Psoas muscle (tissue), 8 donors: ENCODE measurements around the gene EIF4A3. TPM values are rescaled to one million over a fixed set of nuclear protein-coding genes. Genes with fewer than 3 reads are reported as not detected.

Source experiments
- ATAC-seq, 4 donors: fragments of 200-7000 bp; cut with Tn5 transposase; one replicate each; pipeline ENCODE4 v1.9.1; 2020; ENCODE audit warnings: moderate library complexity in 3 of 4, mild to moderate bottlenecking in 2 of 4
- DNase-seq, 2 donors: peaks; one replicate each; pipeline ENCODE4 v3.0.0-alpha.2; 2020
- H3K27ac ChIP-seq: fragments of 200-600 bp; one replicate; pipeline ENCODE4 v1.8.0; 2022
- H3K27me3 ChIP-seq, 3 donors: fragments of 200-600 bp in 1 of 3; one replicate each; pipeline versions ENCODE4 v1.6.1 to v1.8.0; 2013 to 2022; ENCODE audit warnings: low read length in 2 of 3, mild to moderate bottlenecking in 2 of 3, moderate library complexity in 1 of 3; ENCODE audit not compliant: insufficient read depth in 3 of 3
- H3K36me3 ChIP-seq, 2 donors: fragments of 200-600 bp in 1 of 2; one replicate each; pipeline versions ENCODE4 v1.6.1 to v1.8.0; 2013 to 2022; ENCODE audit warnings: low read depth in 1 of 2, mild to moderate bottlenecking in 1 of 2, moderate library complexity in 1 of 2; ENCODE audit not compliant: insufficient read depth in 1 of 2
- H3K4me1 ChIP-seq: fragments of 200-600 bp; one replicate; pipeline ENCODE4 v1.8.0; 2022
- H3K4me3 ChIP-seq: fragments of 200-600 bp; one replicate; pipeline ENCODE4 v1.8.0; 2022; ENCODE audit warnings: mild to moderate bottlenecking
- H3K9me3 ChIP-seq: fragments of 200-600 bp; one replicate; pipeline ENCODE4 v1.8.0; 2022
- WGBS, 3 donors: extraction: QIAGEN DNeasy Blood & Tissue Kit; methylation state at CpG; one replicate each; pipeline versions ENCODE4 v1.1.6 to v1.1.7; 2013; 5-methylcytosine and 5-hydroxymethylcytosine counted together
- intact Hi-C, 2 donors: fragments of 100-400 bp; cut with DNase I; formaldehyde crosslinking; loops; one replicate each; pipeline versions ENCODE4 v1.11.0 to v1.14.2; 2022
- polyA plus RNA-seq, 3 donors: library from polyadenylated mRNA; stranded (reverse); fragments of 200-250 nt; gene quantifications; one replicate each; pipeline ENCODE4 v1.2.3, GENCODE V29; 2013
- total RNA-seq, 4 donors: library from RNA; stranded (reverse); fragmentation: NEBNext Ultra II Directional in 2 of 4; extraction: Animal tissue kit (Norgen Biotek cat#: 25700) in 2 of 4; gene quantifications; one replicate each; pipeline versions ENCODE4 v1.2.1 to v1.2.4, GENCODE V29; 2021 to 2023
- TF ChIP-seq, protein P1 (sequence below): fragments of 200-600 bp; IDR thresholded peaks from one replicate; pipeline ENCODE4 v1.8.0; 2022; ENCODE audit warnings: antibody characterized with exemption
- donor health status: healthy with polysubstance abuse.
- donor health status: DM: no; HTN: no; CAD: no; lungs with moderate emphysema.
- donor health status: Bipolar disorder and iron deficiency.
- donor health status: healthy.
- donor health status: DM: yes; HTN: yes; CAD: no.
- donor health status: DM: no; HTN: no; CAD: no.
- donor health status: DM: no; HTN: no; CAD: no.
- donor health status: DM: yes; HTN: yes; CAD: no.

The EIF4A3 gene
- total and polyA plus RNA-seq, 7 donors, result 26.7 to 77.0 (median 36.0) TPM

DNA sequence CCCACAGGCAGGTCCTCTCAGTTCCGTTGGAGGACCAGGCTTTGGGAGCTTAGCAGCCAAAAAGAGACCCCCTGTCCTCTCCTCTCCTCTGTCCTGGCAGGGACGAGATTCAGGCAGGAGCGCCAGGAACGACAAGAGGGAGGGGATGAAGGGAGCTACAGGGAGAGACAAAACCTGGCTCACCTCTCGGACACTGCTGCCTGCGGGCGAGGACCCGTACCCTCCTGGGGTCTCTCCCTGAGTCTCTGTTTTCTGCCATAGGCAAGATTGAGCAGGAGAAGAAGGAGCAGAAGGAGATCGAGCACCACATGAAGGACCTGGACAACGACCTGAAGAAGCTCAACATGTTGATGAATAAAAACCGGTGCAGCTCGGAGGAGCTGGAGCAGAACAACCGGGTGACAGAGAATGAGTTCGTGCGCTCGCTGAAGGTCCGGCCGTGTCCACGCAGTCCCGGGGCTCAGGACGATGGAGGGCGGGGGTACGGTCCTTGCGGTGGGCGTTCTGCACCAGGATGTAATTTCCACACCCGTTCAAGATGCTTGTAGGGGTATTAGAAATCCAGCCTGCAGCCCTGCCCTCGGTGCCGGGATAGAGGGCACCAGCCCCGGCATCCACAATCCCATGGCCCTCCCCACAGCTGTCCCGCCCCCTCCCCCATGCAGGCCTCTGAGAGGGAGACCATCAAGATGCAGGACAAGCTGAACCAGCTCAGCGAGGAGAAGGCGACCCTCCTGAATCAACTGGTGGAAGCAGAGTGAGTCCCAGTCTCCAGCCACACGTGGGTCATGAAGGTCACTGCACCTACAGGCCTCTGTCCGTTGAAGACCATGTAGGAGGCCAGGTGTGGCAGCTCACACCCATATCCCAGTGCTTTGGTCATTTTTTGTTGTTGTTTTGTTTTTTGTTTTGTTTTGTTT lies 59.3 kb downstream of the EIF4A3 start:
- Histone ChIP-seq H3K9me3 (no peaks in the 10 kb centered on the region), H3K27ac (no peak overlapping the region), H3K4me3 (no peak overlapping the region), H3K4me1 (no peaks in the 10 kb centered on the region), H3K27me3 (no peaks in the 10 kb centered on the region), H3K36me3 (no peaks in the 10 kb centered on the region)
- TF ChIP-seq, protein P1, sequence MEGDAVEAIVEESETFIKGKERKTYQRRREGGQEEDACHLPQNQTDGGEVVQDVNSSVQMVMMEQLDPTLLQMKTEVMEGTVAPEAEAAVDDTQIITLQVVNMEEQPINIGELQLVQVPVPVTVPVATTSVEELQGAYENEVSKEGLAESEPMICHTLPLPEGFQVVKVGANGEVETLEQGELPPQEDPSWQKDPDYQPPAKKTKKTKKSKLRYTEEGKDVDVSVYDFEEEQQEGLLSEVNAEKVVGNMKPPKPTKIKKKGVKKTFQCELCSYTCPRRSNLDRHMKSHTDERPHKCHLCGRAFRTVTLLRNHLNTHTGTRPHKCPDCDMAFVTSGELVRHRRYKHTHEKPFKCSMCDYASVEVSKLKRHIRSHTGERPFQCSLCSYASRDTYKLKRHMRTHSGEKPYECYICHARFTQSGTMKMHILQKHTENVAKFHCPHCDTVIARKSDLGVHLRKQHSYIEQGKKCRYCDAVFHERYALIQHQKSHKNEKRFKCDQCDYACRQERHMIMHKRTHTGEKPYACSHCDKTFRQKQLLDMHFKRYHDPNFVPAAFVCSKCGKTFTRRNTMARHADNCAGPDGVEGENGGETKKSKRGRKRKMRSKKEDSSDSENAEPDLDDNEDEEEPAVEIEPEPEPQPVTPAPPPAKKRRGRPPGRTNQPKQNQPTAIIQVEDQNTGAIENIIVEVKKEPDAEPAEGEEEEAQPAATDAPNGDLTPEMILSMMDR, result no peak
- DNase-seq (no peak), ATAC-seq (no peak)
- intact Hi-C loops, result no loop called here
- WGBS, 3 donors, result 81 to 84% (median 83%) methylated on average over 33 to 34 of the region's 34 CpGs

DNA sequence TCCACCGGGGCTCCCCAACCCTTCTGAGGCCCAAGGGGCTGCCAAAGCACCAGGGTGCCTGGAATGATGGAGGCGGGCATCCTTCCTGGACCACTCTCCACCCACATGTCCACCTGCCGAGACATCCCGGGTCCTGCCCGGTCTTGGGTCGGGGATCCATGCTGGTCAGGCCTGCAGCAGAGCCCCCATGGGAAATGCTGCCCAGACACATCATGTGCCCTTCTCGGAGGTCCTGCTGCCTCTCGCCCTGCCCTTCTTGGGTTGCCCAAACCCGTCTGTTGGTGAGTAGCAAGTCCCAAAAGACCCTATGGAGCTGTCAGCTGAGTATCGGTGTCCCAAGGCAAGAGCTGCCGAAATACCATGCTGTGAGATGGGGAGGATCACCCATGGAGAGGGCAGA lies 60.3 kb downstream of the EIF4A3 start:
- TF ChIP-seq, protein P1, result no peak
- DNase-seq (no peak), ATAC-seq (no peak)
- intact Hi-C loops, result no loop called here
- Histone ChIP-seq H3K4me1 (no peaks in the 10 kb centered on the region), H3K4me3 (no peak overlapping the region), H3K27ac (no peak overlapping the region), H3K27me3 (no peaks in the 10 kb centered on the region), H3K36me3 (no peaks in the 10 kb centered on the region), H3K9me3 (no peaks in the 10 kb centered on the region)
- WGBS, 3 donors, result 85 to 90% (median 88%) methylated on average over 10 to 11 of the region's 11 CpGs

DNA sequence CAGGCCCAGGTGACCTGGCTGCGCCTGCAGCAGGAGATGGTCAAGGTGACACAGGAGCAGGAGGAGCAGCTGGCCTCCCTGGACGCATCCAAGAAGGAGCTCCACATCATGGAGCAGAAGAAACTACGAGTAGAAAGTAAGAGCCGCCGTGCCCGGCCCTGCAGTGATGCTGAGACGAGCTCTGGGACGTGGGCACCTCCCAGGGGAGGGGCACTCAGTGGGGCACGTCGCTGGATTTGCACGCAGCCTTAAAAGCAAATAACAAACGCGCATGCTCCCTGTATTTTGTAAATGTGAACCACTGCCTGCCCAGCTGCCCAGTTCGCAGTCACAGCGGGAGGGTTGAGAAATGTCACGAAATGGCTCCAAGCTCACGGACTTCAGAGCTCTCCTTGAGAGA lies 60.8 kb downstream of the EIF4A3 start:
- no peak overlapping the region for H3K4me3 ChIP-seq
- ATAC-seq (no peak), DNase-seq (no peak)
- H3K27me3 ChIP-seq, result no peaks in the 10 kb centered on the region
- H3K4me1 ChIP-seq, result no peaks in the 10 kb centered on the region
- intact Hi-C loops, result no loop called here
- H3K27ac ChIP-seq, result no peak overlapping the region
- WGBS, 3 donors, result 85 to 89% (median 86%) methylated on average over 17 of the region's 17 CpGs
- TF ChIP-seq, protein P1, result no peak
- no peaks in the 10 kb centered on the region for H3K36me3 ChIP-seq
- no peaks in the 10 kb centered on the region for H3K9me3 ChIP-seq

DNA sequence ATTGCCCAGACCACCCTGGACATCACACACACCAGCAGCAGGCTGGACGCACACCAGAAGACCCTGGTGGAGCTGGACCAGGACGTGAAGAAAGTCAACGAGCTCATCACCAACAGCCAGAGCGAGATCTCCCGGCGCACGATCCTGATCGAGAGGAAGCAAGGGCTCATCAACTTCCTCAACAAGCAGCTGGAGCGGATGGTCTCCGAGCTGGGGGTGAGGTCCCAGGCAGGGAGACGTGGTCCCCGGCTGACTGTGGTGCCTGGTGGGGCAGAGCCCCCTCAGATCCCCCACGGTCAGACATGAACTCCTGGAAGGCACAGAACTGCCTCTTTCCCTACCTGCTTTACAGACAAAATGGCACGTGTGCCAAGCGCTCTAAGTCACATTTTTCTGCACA lies 62.2 kb downstream of the EIF4A3 start:
- Histone ChIP-seq H3K4me3 (no peak overlapping the region), H3K4me1 (no peaks in the 10 kb centered on the region), H3K36me3 (no peaks in the 10 kb centered on the region), H3K27me3 (no peaks in the 10 kb centered on the region), H3K9me3 (no peaks in the 10 kb centered on the region), H3K27ac (no peak overlapping the region)
- whole genome bisulfite sequencing, 3 donors, result 86 to 92% (median 92%) methylated on average over 15 of the region's 15 CpGs
- TF ChIP-seq, protein P1, result no peak
- DNase-seq, result no peak
- intact Hi-C loops, result loop anchor here in 1 of 2 donors (5.0 kb wide), 1 partner anchor 77 kb away; no protein-coding TSS in a partner anchor
- no peak for ATAC-seq

Other genes with a start within 250 kb of the EIF4A3 start
- 10 to 100 TPM in 2 of 4 donors, 1 to 10 TPM in 2; 6.5 to 11.4 (median 8.7) TPM for gene TBC1D16, start 111.3 kb downstream of the EIF4A3 start, total RNA-seq
- gene TBC1D16, start 111.3 kb downstream of the EIF4A3 start, polyA plus RNA-seq, result 1 to 10 TPM; 1.7 to 6.4 (median 3.2) TPM
- 1 to 10 TPM in 3 of 4 donors, under 1 TPM in 1; 0.71 to 1.9 (median 1.7) TPM for gene CCDC40, start 110.5 kb downstream of the EIF4A3 start, total RNA-seq
- 1 to 10 TPM in 2 of 3 donors, under 1 TPM in 1; 0.51 to 1.4 (median 1.2) TPM for gene CCDC40, start 110.5 kb downstream of the EIF4A3 start, polyA plus RNA-seq
- gene GAA, start 45.5 kb downstream of the EIF4A3 start, total RNA-seq, result 10 to 100 TPM; 27.3 to 42.4 (median 34.3) TPM
- gene GAA, start 45.5 kb downstream of the EIF4A3 start, polyA plus RNA-seq, result 10 to 100 TPM; 19.6 to 24.3 (median 22.8) TPM
- under 1 TPM in 1 of 4 donors, not detected in 3; 0.32 TPM for gene CARD14, start 22.9 kb upstream of the EIF4A3 start, total RNA-seq
- under 1 TPM in 2 of 3 donors, not detected in 1; 0.05 to 0.06 TPM for gene CARD14, start 22.9 kb upstream of the EIF4A3 start, polyA plus RNA-seq
- gene SGSH, start 73.2 kb upstream of the EIF4A3 start, total RNA-seq, result 10 to 100 TPM in 3 of 4 donors, 1 to 10 TPM in 1; 4.9 to 16.6 (median 13.0) TPM
- 1 to 10 TPM; 4.7 to 5.6 (median 4.8) TPM for gene SGSH, start 73.2 kb upstream of the EIF4A3 start, polyA plus RNA-seq
- 1 to 10 TPM; 3.2 to 5.1 (median 3.8) TPM for gene SLC26A11, start 73.3 kb upstream of the EIF4A3 start, total RNA-seq
- 1 to 10 TPM; 2.2 to 3.2 (median 2.2) TPM for gene SLC26A11, start 73.3 kb upstream of the EIF4A3 start, polyA plus RNA-seq
- 10 to 100 TPM; 33.7 to 42.0 (median 35.4) TPM for gene RNF213, start 113.7 kb upstream of the EIF4A3 start, total RNA-seq
- gene RNF213, start 113.7 kb upstream of the EIF4A3 start, polyA plus RNA-seq, result 10 to 100 TPM; 10.2 to 26.9 (median 15.8) TPM